H54 (cell line): Measurements from ENCODE around the gene RNF112.

ENCODE experiments used
- DNase-seq: peaks from one replicate; pipeline ENCODE4 v3.0.0; 2011; ENCODE audit warnings: low spot score, mixed read lengths; ENCODE audit not compliant: insufficient read length
- FAIRE-seq: peaks from 3 replicates; lab custom pipeline; 2011; peaks lifted over from hg19 to GRCh38; lab: Jason Lieb, UNC
- POLR2A ChIP-seq: IDR thresholded peaks from 2 replicates; pipeline ENCODE4 v1.6.1; 2011; ENCODE audit warnings: low read depth, mild to moderate bottlenecking, low read length

RNF112 gene

DNA sequence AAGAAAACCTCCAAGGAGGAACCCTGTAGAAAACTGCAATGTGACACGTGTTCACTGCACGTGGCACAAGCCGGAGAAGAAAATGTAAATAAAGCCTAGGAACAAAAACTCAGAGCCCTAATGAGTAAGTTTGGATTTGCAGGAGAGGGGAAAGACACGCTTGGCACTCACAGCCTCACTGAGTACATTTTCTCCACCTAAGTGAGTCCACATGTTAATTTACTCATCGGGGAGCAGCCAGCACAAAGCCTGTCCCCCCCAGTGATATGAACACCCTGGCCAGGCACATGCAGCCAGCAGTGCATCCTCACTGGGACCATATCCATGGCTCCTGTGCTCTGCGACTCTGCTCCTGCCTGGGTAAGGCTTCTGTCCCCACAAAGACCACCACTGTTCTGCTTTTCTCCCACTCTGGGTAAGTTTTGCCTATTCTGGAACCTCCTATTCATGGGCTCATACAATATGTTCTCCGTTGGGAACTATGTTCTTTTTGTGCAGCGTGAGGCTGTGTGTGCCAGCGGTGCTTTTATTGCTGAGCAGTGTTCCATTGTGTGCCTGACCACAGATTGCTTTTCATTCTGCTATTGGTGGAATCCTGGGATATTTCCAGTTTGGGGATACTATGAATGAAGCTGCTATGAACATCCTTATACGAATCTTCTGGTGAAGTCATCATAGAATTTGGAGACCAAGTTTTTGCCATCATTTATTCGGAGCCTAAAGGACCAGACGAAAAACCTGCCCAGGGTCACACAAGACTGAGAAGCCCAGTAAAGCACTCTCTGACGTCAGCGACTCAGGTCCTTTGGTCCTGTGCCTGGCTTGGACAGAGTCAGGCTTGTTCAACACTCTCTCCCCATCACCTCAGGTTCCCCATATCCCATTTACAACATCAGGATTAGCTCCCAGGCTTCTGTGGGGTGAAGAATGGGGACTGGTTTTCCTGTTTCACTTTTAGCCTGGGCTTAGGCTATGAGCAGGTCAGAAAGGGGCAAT lies 53.3 kb downstream of the RNF112 start:
- no peak for FAIRE-seq
- no peak for TF ChIP-seq POLR2A

More for the DNA sequence above, 53.3 kb downstream of the RNF112 start:
- DNase-seq: no peak
